Measurements from ENCODE around the gene LRRN3. TPM values are rescaled to one million over a fixed set of nuclear protein-coding genes. Genes with fewer than 3 reads are reported as not detected.

The LRRN3 gene
- total RNA-seq, 2 experiments from 2014 or later: 32.5 to 34.8 TPM

DNA sequence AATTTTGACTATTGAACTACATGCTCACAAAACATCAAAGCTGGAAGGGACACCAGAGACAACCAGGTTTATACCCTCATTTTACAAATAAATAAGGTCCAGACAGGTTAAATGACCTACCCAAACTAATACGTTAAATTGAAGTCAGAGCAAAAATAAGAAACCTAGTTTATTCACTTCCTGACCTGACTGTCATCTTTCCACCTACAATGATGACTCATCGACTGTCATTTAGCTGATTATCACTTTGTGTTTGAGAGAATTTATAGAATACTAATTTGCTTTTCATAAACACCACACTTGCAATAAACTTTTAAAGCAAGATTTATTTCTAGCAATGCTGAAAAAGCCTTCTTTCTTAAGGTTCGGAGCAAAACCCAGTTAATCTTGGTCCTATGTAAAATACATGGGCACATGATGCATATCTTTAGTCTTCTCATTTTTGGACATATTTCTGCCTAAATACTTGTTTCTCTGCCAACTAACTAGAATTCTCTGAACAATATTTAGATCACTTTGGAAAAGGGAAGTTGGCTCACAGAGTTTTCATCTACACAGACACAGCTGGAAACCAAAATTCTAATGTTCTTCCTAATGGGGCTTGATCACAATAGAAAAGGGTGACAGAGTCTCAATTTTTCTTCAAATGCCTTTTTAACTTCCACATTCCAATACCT lies 16.7 kb upstream of the LRRN3 start:
- TF ChIP-seq, protein P1, sequence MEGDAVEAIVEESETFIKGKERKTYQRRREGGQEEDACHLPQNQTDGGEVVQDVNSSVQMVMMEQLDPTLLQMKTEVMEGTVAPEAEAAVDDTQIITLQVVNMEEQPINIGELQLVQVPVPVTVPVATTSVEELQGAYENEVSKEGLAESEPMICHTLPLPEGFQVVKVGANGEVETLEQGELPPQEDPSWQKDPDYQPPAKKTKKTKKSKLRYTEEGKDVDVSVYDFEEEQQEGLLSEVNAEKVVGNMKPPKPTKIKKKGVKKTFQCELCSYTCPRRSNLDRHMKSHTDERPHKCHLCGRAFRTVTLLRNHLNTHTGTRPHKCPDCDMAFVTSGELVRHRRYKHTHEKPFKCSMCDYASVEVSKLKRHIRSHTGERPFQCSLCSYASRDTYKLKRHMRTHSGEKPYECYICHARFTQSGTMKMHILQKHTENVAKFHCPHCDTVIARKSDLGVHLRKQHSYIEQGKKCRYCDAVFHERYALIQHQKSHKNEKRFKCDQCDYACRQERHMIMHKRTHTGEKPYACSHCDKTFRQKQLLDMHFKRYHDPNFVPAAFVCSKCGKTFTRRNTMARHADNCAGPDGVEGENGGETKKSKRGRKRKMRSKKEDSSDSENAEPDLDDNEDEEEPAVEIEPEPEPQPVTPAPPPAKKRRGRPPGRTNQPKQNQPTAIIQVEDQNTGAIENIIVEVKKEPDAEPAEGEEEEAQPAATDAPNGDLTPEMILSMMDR (IDR thresholded peaks at IDR 0.05): no peak
- CTCF ChIA-PET: interaction anchor here (0.9 kb wide), 1 partner anchor 17 kb away, joined by 3 read pairs; the partner anchor contains the start of gene LRRN3

DNA sequence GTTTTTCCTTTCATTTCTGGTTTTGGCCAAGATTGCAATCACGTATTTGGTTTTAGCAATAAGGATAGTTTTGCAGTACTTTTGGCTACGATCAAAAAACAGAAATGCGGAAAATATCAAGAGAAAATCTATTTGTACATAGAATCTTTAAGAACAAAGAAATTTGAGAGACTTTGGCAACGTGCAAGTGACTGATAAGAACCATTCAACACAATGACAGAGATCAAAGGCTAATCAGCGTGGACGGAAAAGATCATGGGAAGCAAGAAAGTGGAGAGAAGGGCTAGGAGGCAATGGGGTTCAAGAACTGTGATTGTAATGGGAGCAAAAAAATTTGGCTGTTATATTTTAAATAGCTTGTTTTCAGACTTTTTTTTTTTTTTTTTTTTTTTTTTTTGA lies 16.2 kb upstream of the LRRN3 start:
- ATAC-seq (no peak), DNase-seq (no peak)
- H3K27ac Mint-ChIP-seq: peak overlapping the region; percentile 85
- no peaks in the 10 kb centered on the region for H3K27me3 Mint-ChIP-seq
- H3K4me1 Mint-ChIP-seq (ENCODE audit: low read depth): peaks cover 72% of the 10 kb centered on the region
- intact Hi-C loops (cut with micrococcal nuclease): no loop called here
- ChIA-PET CTCF (no interaction called here), POLR2A (interaction anchor here (1.5 to 2.0 kb wide), 2 partner anchors 8 to 12 kb away, joined by 5 to 8 read pairs; no protein-coding TSS in a partner anchor)
- TF ChIP-seq, protein P1 (IDR thresholded peaks at IDR 0.05): no peak
- peak overlapping the region; percentile 38 for H3K4me3 Mint-ChIP-seq
- H3K9me3 Mint-ChIP-seq: peaks cover 1% of the 10 kb centered on the region
- H3K36me3 Mint-ChIP-seq (ENCODE audit: low read depth): peaks cover 9% of the 10 kb centered on the region

More for the DNA sequence above, 16.7 kb upstream of the LRRN3 start:
- intact Hi-C loops (cut with micrococcal nuclease): no loop called here
- Mint-ChIP-seq H3K27me3 (no peaks in the 10 kb centered on the region), H3K36me3 (ENCODE audit: low read depth) (peaks cover 9% of the 10 kb centered on the region), H3K4me3 (peak overlapping the region; percentile 38), H3K27ac (peak overlapping the region; percentile 85), H3K9me3 (peaks cover 1% of the 10 kb centered on the region), H3K4me1 (ENCODE audit: low read depth) (peaks cover 73% of the 10 kb centered on the region)
- POLR2A ChIA-PET: interaction anchor here (1.5 kb wide), 1 partner anchor 9 kb away, joined by 5 read pairs; no protein-coding TSS in a partner anchor
- DNase-seq (no peak), ATAC-seq (peak; percentile 41)

DNA sequence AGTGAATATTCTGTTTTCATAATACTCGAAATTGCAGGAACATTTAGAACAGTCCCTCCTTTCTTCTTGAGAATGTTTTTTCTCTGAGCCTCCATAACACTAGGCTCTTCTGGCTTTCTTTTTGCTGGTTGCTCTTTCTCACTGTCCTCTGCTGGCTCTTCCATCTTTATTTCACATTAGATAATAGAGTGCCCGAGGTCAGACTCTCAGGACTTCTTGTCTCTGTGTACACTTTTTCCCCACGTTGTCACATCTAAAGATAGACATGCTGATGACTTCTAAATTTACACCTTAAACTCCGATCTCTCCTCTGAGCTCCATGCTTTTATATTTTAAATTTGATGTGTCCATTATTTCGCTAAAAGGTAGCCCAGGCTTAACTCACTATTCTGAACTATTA lies 15.4 kb upstream of the LRRN3 start:
- H3K27ac Mint-ChIP-seq: peak overlapping the region; percentile 74
- POLR2A ChIA-PET: interaction anchor here (2.0 to 2.2 kb wide), 2 partner anchors 12 to 16 kb away, joined by 8 read pairs; partner anchors contain the start of gene LRRN3
- TF ChIP-seq, protein P1 (IDR thresholded peaks at IDR 0.05): no peak
- peaks cover 10% of the 10 kb centered on the region for H3K36me3 Mint-ChIP-seq (ENCODE audit: low read depth)
- ATAC-seq: no peak
- intact Hi-C loops (cut with micrococcal nuclease): no loop called here
- H3K27me3 Mint-ChIP-seq: no peaks in the 10 kb centered on the region
- no peak overlapping the region for H3K4me3 Mint-ChIP-seq
- no peak for DNase-seq
- H3K9me3 Mint-ChIP-seq: peaks cover 1% of the 10 kb centered on the region
- peaks cover 71% of the 10 kb centered on the region for H3K4me1 Mint-ChIP-seq (ENCODE audit: low read depth)
- CTCF ChIA-PET: interaction anchor here (0.8 to 1.8 kb wide), 4 partner anchors 16 to 154 kb away, joined by 3 to 5 read pairs (median 4); partner anchors contain the start of gene LRRN3

DNA sequence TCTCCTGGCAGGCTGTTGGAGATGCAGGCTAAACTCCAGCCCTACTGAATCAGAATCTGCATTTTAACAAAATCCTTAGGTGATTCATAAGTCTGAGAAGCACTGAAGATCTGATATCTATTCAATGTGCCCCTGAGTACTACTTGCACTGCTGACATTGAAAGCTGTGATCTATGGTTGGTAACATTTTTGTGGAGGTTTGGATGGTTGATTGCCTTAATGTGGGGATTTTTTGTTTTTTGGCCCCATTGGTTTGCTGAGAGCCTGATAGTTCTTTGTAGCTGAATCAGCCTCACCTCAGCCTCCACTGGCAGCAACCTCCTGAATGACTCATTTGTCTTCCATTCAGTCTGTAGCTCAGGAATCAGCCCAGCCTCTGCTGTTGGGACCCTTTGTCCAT lies 14.7 kb upstream of the LRRN3 start:
- DNase-seq (peak; percentile 72), ATAC-seq (peak; percentile 82)
- H3K27me3 Mint-ChIP-seq: no peaks in the 10 kb centered on the region
- intact Hi-C loops (cut with micrococcal nuclease): no loop called here
- TF ChIP-seq, protein P1 (IDR thresholded peaks at IDR 0.05): no peak
- peak overlapping the region; percentile 74 for H3K27ac Mint-ChIP-seq
- H3K36me3 Mint-ChIP-seq (ENCODE audit: low read depth): peaks cover 10% of the 10 kb centered on the region
- no peak overlapping the region for H3K4me3 Mint-ChIP-seq
- peaks cover 74% of the 10 kb centered on the region for H3K4me1 Mint-ChIP-seq (ENCODE audit: low read depth)
- H3K9me3 Mint-ChIP-seq: peaks cover 1% of the 10 kb centered on the region
- POLR2A ChIA-PET: interaction anchor here (0.6 to 2.2 kb wide), 4 partner anchors 11 to 103 kb away, joined by 3 to 8 read pairs (median 7); partner anchors contain the start of gene LRRN3
- CTCF ChIA-PET: interaction anchor here (0.8 to 1.8 kb wide), 5 partner anchors 15 to 206 kb away, joined by 3 to 5 read pairs (median 3); partner anchors contain the start of gene LRRN3

DNA sequence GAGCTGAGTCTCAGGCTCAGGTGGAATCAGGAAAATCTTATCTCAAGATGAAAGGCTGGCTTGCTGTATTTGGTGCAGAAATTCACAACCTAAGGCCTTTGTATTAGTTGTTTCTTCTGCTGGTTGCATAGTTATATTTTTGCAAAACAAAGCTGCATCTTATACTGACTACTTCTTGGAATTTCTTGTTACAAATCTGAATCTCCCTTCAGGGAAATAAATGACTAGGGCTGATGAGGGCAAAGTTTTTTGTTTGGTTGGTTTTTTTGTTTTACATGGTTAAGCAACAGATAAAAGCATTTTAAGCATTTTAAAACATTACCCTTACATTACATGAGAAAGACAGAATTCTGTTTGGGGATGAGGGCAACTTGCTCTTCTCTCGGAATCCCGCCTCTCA lies 13.9 kb upstream of the LRRN3 start:
- TF ChIP-seq, protein P1 (IDR thresholded peaks at IDR 0.05): no peak
- DNase-seq (no peak), ATAC-seq (no peak)
- Mint-ChIP-seq H3K4me3 (no peak overlapping the region), H3K27ac (peak overlapping the region; percentile 74), H3K36me3 (ENCODE audit: low read depth) (peaks cover 10% of the 10 kb centered on the region), H3K4me1 (ENCODE audit: low read depth) (peaks cover 77% of the 10 kb centered on the region), H3K27me3 (no peaks in the 10 kb centered on the region), H3K9me3 (peaks cover 1% of the 10 kb centered on the region)
- ChIA-PET POLR2A (interaction anchor here (2.2 kb wide), 1 partner anchor 14 kb away, joined by 8 read pairs; the partner anchor contains the start of gene LRRN3), CTCF (interaction anchor here (0.9 to 1.8 kb wide), 3 partner anchors 22 to 207 kb away, joined by 3 to 5 read pairs (median 4); no protein-coding TSS in a partner anchor)
- intact Hi-C loops (cut with micrococcal nuclease): no loop called here

Data from activated CD8-positive, alpha-beta T cell treated with anti-CD3 and anti-CD28 coated beads for 36 hours (primary cell).